Measurements from ENCODE around the gene EIF4E. TPM values are rescaled to one million over a fixed set of nuclear protein-coding genes. Genes with fewer than 3 reads are reported as not detected.
"Not testable (repeated sequence)": the region's sequence is repeated elsewhere in the genome, so short reads cannot be mapped to it uniquely, and the experiment has no call there.

Gene EIF4E
- polyA plus RNA-seq, 1 experiment: 94.7 TPM

GRCh38 chr4:98879515-98879914 lies 49.4 kb downstream of the EIF4E start:
- POLR2A ChIA-PET: no interaction called here
- TF ChIP-seq, protein P1, sequence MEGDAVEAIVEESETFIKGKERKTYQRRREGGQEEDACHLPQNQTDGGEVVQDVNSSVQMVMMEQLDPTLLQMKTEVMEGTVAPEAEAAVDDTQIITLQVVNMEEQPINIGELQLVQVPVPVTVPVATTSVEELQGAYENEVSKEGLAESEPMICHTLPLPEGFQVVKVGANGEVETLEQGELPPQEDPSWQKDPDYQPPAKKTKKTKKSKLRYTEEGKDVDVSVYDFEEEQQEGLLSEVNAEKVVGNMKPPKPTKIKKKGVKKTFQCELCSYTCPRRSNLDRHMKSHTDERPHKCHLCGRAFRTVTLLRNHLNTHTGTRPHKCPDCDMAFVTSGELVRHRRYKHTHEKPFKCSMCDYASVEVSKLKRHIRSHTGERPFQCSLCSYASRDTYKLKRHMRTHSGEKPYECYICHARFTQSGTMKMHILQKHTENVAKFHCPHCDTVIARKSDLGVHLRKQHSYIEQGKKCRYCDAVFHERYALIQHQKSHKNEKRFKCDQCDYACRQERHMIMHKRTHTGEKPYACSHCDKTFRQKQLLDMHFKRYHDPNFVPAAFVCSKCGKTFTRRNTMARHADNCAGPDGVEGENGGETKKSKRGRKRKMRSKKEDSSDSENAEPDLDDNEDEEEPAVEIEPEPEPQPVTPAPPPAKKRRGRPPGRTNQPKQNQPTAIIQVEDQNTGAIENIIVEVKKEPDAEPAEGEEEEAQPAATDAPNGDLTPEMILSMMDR (IDR thresholded peaks at IDR 0.05; ENCODE audit: low read depth, low read length): no peak
- CTCF ChIA-PET: no interaction called here
- H3K9me3 ChIP-seq (ENCODE audit: control insufficient read depth, insufficient read depth, low read length): no peaks in the 10 kb centered on the region
- no peak overlapping the region for H3K4me3 ChIP-seq (ENCODE audit: low read depth, low read length)
- no peak for DNase-seq (ENCODE audit: low read depth, low spot score)
- H3K27me3 ChIP-seq (ENCODE audit: control insufficient read depth, insufficient read depth, low read length): no peaks in the 10 kb centered on the region
- no peak overlapping the region for H3K27ac ChIP-seq (ENCODE audit: low read depth, low read length)

DNA sequence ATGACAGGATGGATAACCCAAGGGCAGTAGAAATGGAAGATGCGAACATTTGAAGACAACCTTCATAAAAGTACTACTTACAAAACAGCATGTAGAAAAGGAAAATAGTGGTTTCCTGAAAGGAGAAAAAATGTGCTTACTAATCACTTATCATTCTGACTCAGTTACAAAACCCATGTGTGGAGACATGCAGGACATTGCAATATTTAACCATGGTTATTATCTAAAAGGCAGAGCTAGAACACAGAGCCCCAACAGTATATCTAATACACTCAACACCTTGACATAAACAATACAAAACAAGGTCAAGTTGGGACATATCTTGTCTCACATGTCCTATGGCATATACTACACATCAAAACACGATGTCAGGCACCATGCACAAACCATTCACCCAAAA lies 55.9 kb downstream of the EIF4E start:
- Histone ChIP-seq H3K4me3 (ENCODE audit: low read depth, low read length) (no peak overlapping the region), H3K9me3 (ENCODE audit: control insufficient read depth, insufficient read depth, low read length) (no peaks in the 10 kb centered on the region), H3K27me3 (ENCODE audit: control insufficient read depth, insufficient read depth, low read length) (no peaks in the 10 kb centered on the region), H3K27ac (ENCODE audit: low read depth, low read length) (no peak overlapping the region)
- POLR2A ChIA-PET: no interaction called here
- no peak for DNase-seq (ENCODE audit: low read depth, low spot score)
- TF ChIP-seq, protein P1 (IDR thresholded peaks at IDR 0.05; ENCODE audit: low read depth, low read length): no peak
- CTCF ChIA-PET: no interaction called here

- H3K27ac ChIP-seq (ENCODE audit: low read depth, low read length); H3K9me3 ChIP-seq (ENCODE audit: control insufficient read depth, insufficient read depth, low read length); CTCF ChIA-PET; H3K4me3 ChIP-seq (ENCODE audit: low read depth, low read length); POLR2A ChIA-PET; H3K27me3 ChIP-seq (ENCODE audit: control insufficient read depth, insufficient read depth, low read length); DNase-seq (ENCODE audit: low read depth, low spot score): not testable (repeated sequence)
Measured at GRCh38 chr4:98872120-98872906, 56.6 kb downstream of the EIF4E start.

GRCh38 chr4:98867648-98868047 lies 61.3 kb downstream of the EIF4E start:
- POLR2A ChIA-PET: no interaction called here
- DNase-seq (ENCODE audit: low read depth, low spot score): no peak
- TF ChIP-seq, protein P1 (IDR thresholded peaks at IDR 0.05; ENCODE audit: low read depth, low read length): no peak
- CTCF ChIA-PET: no interaction called here
- H3K27ac ChIP-seq (ENCODE audit: low read depth, low read length): no peak overlapping the region
- H3K27me3 ChIP-seq (ENCODE audit: control insufficient read depth, insufficient read depth, low read length): no peaks in the 10 kb centered on the region
- H3K9me3 ChIP-seq (ENCODE audit: control insufficient read depth, insufficient read depth, low read length): no peaks in the 10 kb centered on the region
- H3K4me3 ChIP-seq (ENCODE audit: low read depth, low read length): no peak overlapping the region

DNA sequence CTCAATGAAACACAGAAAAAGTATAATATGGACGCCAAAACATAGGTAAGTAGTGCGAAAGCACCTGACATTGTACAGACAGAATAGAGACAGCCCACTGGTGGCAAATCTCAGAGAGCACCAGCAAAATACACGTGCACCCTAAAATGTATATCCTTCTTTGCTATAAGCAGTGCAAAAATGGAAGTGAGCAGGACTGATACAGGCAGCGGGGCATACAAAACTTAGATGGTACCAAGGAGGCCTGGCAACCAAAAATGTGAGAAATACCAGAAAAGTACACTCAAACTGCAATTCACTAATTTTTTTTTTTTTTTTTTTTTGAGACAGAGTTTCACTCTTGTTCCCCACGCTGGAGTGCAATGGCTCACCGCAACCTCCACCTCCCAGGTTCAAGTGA lies 63.9 kb downstream of the EIF4E start:
- TF ChIP-seq, protein P1 (IDR thresholded peaks at IDR 0.05; ENCODE audit: low read depth, low read length): no peak

More for the DNA sequence above, 63.9 kb downstream of the EIF4E start:
- Histone ChIP-seq H3K27me3 (ENCODE audit: control insufficient read depth, insufficient read depth, low read length) (no peaks in the 10 kb centered on the region), H3K4me3 (ENCODE audit: low read depth, low read length) (no peak overlapping the region), H3K27ac (ENCODE audit: low read depth, low read length) (no peak overlapping the region), H3K9me3 (ENCODE audit: control insufficient read depth, insufficient read depth, low read length) (no peaks in the 10 kb centered on the region)
- no peak for DNase-seq (ENCODE audit: low read depth, low spot score)
- ChIA-PET POLR2A (no interaction called here), CTCF (no interaction called here)

Data from AG04450 (cell line).